ENCODE data around the gene C19orf47. TPM values are rescaled to one million over a fixed set of nuclear protein-coding genes. Genes with fewer than 3 reads are reported as not detected.

C19orf47 gene
- total and polyA plus RNA-seq, 2 donors (not counting 3 experiments of a cell fraction or from before 2014, with no cell fraction given): 16.4 to 27.0 TPM

GRCh38 chr19:40393894-40394815 lies 46.0 kb upstream of the C19orf47 start:
- Histone ChIP-seq H3K36me3 (ENCODE audit: control insufficient read depth in 2 of 2, extremely low read depth in 1 of 2, insufficient read depth in 2 of 2, low read length in 2 of 2) (no peaks in the 10 kb centered on the region), H4K20me1 (replicated peaks; ENCODE audit: control insufficient read depth, extremely low read depth, insufficient read depth, low read length) (no peaks in the 10 kb centered on the region), H3K9me1 (replicated peaks; ENCODE audit: control insufficient read depth, extremely low read depth, insufficient read depth, low read length) (no peaks in the 10 kb centered on the region), H3K27me3 (ENCODE audit: control insufficient read depth in 2 of 2, insufficient read depth in 2 of 2, low read length in 2 of 2) (no peaks in the 10 kb centered on the region), H3K4me1 (ENCODE audit: control insufficient read depth, extremely low read depth, insufficient read depth, low read length) (no peaks in the 10 kb centered on the region), H3K4me2 (ENCODE audit: insufficient read depth, low read length) (no peak overlapping the region), H3K9ac (replicated peaks; ENCODE audit: extremely low read depth, insufficient read depth, low read length) (no peak overlapping the region), H3K9me3 (replicated peaks; ENCODE audit: control insufficient read depth, insufficient read depth, low read length) (no peaks in the 10 kb centered on the region), H3K4me3 (replicated peaks in 1 of 3; ENCODE audit: insufficient read depth in 1 of 3, low read depth in 1 of 3, low read length in 3 of 3) (no peak overlapping the region), H3K27ac (ENCODE audit: insufficient read depth, low read depth, low read length) (no peak overlapping the region), H3K79me2 (ENCODE audit: control insufficient read depth, insufficient read depth, low read length) (no peaks in the 10 kb centered on the region), H2AFZ (ENCODE audit: low read depth, low read length) (no peak overlapping the region)
- no peak for FAIRE-seq
- BruUV-seq (replicated peaks): no TSS peak
- dilution Hi-C loops (cut with MboI; ENCODE audit: extremely low pct_ligation_motif_present, low sequenced_read_pairs) (no loop called here), intact Hi-C loops (cut with micrococcal nuclease) (no loop called here)
- no peak for DNase-seq (ENCODE audit: low read depth, low spot score)
- POLR2A ChIA-PET: no interaction called here
- CTCF ChIA-PET: interaction anchor here (0.8 to 1.2 kb wide), 2 partner anchors 12 to 26 kb away, joined by 3 to 5 read pairs; no protein-coding TSS in a partner anchor
- TF ChIP-seq POLR2A (IDR thresholded peaks at IDR 0.05; ENCODE audit: low read depth, low read length): no peak
- no peak for TF ChIP-seq CTCF (IDR thresholded peaks at IDR 0.05; ENCODE audit: extremely low read depth in 1 of 2, insufficient read depth in 1 of 2, low read depth in 1 of 2, low read length in 2 of 2)
- no peak for TF ChIP-seq FOS (IDR thresholded peaks at IDR 0.05; ENCODE audit: borderline replicate concordance, insufficient read depth, low read length)
- no peak for TF ChIP-seq MYC (IDR thresholded peaks at IDR 0.05; ENCODE audit: low read depth, low read length)
- TF ChIP-seq POLR2AphosphoS5 (IDR thresholded peaks at IDR 0.05; ENCODE audit: insufficient read depth, low read depth, low read length): no peak
- no peak for TF ChIP-seq MAX (IDR thresholded peaks at IDR 0.05; ENCODE audit: insufficient read depth, insufficient read length)
- TF ChIP-seq JUN (IDR thresholded peaks at IDR 0.05; ENCODE audit: borderline replicate concordance, insufficient read depth, insufficient read length, low read depth): no peak
- no peak for TF ChIP-seq GATA2 (IDR thresholded peaks at IDR 0.05; ENCODE audit: insufficient read depth, insufficient read length, low read depth, low read length)

Measured in endothelial cell of umbilical vein (primary cell).